NCI-H2171 treated with DMSO at 0.1 percent for 48 hours (cell line): ENCODE data around the gene CCT7.
"Not testable (repeated sequence)": the region's sequence is repeated elsewhere in the genome, so short reads cannot be mapped to it uniquely, and the experiment has no call there.

Source experiments
- DNase-seq: peaks from one replicate; lab custom pipeline; 2025; lab: John Stamatoyannopoulos, UW

CCT7 gene

DNA sequence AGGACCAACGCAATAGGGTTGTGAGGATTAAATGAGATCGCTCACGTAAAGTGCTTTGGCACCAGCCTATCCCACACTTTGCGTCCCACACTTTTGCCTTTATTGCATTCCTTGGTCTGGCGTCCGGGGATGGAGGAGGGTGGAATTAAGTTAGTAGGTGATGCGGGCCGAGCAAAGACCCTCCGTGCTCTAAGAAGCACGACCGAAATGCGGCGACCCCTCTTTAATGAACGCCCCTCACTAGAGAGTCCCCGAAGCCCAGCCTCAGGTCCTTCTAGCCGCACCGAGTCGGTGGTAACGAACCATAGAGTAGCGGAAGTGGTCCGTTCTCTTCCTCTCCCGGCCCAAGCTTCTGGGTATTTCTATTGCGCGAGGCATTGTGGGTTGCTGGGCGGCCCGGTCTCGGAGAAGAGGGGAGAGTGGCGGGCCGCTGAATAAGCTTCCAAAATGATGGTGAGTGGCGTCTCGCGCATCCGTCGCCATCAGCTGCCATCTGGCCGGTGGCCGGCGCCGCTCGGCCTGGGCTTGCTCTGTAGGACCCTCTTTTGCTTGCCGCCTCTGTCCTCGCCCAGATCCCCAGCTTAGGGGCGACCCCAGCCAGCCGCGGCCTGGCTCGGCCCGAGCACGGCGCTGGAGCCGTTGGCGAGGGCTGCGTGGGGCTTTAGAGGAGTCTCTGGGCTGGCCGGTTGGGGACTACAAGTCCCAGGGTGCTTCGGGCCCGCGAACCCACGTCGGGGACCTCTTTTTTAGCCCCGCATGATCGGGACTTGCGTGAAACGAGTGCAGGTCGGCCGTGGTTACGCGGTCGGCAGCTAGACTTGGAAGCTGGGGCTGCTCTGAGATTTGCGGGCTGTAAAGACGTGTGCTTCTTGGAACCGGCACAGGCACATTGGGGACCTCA is at the start of gene CCT7:
TSS of gene CCT7 (plus strand) at position 377 of the 901 bp plus-strand sequence. CDS start at position 448, 71 bp downstream.
- peak; percentile 94 for DNase-seq

DNA sequence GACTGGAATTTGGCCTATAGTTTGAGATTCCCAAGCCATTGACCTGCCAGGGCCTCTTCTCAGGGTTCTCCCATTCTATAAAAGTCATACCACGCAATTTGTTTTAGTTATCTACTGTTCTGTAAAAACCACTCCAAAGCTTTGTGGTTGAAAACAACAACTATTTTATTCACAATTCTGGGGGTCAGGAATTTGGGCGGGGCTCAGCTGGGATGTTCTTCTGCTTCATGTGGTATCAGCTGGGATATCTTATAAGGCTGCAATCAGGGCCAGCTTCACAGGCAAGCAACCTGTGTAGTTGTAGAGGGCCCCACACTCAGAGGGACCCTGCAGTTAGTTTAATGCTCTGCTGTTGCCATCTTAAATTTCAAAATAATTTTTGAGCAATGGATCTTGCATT is 48.1 kb upstream of the CCT7 start:
- DNase-seq, result no peak

DNA sequence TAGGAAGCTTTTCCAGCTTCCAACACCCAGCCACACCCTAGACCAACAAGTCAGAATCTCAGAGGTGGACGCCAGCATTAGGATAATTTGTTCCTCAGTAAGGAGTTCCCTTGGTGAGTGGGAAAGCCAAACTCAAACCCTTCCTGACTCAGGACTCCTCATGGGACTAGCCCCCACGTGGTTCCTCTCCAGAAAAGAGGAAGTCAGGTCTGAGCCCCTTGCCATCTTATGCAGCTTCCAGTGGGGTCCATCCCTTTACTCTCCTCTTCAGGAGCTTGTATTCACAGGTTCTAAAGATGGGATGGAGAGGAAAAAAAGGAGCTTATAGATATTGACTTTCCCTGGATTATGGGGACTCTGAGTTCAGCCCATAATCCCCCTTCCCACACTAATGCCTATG is 46.6 kb upstream of the CCT7 start:
- no peak for DNase-seq

DNA sequence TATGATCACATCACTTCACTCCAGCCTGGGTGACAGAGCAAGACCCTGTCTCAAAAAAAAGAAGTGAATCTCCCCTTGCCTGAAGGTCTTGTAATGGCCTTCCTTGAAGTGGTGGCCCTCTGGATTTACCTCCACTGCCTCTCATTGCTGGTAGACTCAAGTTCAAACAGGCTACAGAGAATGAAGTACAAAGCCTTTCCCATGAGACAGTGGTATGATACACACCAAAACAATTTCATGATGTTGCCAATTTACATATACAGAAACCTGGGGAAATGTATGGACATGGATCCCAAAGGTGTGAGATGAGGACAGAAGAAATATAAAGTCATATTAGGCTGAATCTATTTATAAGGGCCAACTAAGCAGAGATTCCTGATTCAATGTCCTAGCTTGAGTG is 36.5 kb upstream of the CCT7 start:
- DNase-seq, result no peak

DNA sequence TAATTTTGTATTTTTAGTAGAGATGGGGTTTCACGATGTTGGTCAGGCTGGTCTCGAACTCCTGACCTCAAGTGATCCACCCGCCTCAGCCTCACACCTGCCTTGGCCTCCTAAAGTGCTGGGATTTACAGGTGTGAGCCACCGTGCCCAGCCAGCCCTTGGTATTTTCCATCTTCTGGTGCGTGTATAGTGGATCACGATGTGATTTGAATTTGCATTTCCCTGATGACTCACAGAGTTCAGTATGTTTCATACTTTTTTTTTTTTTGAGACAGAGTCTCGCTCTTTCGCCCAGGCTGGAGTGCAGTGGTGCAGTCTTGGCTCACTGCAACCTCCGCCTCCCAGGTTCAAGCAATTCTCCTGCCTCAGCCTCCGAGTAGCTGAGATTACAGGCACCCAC is 33.8 kb upstream of the CCT7 start:
- not testable (repeated sequence) for DNase-seq

DNA sequence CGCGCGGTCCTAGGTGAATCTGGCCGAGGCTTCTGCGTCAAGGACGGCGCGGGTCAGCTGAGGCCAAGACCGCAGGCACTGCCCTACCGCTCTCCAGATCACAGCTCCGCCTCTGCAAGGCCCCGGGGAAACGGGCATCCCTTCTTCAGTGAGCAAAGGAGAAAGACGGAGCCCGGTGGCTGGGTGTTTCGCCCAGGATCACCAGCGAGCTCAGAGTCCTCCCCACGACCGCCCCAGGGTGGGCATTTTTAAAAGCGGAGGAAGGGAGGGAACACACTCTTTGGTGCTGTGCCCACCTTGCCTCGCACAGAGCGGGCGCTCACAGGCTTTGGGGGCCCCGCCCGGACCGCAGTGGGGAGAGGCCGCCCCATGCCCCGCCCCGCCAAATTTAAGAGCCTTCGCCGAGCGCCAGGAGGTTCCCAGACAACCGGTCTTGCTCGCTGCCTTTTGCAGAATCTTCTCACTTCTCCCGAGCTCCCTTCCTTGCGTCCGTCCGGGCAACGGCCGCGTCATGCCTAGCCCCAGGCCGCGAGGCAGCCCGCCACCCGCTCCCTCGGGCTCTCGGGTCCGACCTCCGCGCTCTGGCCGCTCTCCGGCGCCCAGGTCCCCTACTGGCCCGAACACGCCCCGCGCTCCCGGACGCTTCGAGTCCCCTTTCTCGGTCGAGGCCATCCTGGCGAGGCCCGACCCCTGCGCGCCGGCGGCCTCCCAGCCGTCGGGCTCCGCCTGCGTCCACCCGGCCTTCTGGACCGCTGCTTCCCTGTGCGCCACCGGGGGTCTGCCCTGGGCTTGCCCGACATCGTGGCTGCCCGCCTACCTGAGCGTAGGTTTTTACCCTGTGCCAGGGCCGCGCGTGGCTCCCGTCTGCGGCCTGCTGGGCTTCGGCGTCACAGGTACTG is 31.7 kb upstream of the CCT7 start, which contains the start of gene NOTO:
TSS of gene NOTO (plus strand) at position 419 of the 899 bp plus-strand sequence. CDS start at position 512, 93 bp downstream.
- no peak for DNase-seq

DNA sequence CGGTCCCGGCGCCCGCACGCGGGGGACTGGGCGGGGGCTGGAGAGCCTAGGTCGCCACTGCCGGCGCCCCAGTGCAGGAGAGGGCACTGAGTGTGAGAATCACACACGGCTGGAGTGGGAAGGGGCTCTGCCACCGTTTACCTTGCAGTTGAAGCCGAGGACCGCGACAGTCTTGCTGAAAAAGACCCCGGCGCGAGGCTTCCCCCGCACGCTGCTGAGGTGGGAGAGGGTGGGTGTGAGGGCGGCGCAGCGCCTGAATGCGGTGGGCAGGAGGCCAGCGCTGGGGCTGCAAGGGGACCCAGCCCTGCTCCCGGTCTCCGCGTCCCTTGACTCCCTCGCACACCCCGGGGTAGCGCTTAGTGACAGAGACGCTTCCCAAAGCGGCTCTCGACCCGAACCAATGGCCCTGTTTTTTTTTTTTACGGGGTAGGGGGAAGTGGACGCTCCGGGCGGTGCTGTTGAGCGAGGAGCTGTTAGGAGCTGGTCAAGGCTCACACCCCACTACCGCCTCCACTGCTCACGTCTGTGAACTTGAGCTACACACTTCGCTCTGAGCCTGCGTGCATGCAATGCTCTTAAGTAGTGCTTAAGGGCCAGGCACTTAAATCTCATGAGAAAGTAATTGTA is 30.9 kb upstream of the CCT7 start:
- no peak for DNase-seq

DNA sequence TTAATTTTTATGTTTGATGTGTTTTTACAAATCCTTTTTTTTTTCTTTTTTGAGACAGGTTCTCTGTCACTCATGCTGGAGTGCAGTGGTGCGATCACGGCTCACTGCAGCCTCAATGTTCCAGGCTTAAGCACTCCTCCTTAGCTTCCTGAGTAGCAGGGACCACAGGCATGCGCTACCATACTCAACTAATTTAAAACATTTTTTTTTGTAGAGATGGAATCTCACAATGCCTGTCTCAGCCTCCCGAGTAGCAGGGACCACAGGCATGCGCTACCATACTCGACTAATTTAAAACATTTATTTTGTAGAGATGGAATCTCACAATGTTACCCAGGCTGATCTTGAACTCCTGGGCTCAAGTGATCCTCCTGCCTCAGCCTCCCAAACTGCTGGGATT is 28.5 kb upstream of the CCT7 start:
- no peak for DNase-seq

DNA sequence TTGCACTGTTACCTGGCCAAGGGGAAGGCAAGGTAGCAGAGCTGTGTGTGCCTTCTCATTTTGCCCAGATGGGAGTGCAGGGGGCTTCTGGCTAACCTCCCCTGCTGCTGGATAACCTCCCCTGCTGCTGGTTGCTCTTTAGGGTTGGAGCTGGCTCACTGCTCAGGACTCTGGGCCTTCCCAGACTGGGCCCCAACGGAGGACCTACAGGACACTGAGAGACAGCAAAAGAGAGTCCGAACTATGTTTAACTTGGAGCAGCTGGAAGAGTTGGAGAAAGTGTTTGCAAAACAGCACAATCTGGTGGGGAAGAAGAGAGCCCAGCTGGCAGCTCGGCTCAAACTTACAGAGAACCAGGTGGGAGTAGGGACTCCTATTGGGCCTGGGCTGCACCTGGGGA is 25.9 kb upstream of the CCT7 start:
- no peak for DNase-seq

DNA sequence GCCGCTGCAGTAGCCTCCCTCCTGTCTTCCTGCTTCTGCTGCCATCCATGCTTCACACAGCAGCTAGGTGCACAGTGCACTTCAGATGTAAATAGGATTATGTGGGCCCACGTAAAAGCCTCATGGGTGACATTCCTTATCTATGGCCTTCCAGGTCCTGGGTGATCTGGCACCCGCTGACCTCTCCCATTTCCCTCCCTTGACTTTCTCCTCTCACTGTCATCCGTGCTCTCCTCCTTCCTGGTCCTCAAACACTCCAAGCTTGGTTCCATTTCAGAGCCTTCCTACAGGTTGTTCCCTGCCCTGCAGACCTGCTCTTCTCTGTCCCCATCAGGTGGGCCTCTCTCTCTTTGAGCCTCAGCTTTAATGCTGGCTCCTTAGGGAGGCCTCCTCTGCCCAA is 24.1 kb upstream of the CCT7 start:
- DNase-seq, result no peak

DNA sequence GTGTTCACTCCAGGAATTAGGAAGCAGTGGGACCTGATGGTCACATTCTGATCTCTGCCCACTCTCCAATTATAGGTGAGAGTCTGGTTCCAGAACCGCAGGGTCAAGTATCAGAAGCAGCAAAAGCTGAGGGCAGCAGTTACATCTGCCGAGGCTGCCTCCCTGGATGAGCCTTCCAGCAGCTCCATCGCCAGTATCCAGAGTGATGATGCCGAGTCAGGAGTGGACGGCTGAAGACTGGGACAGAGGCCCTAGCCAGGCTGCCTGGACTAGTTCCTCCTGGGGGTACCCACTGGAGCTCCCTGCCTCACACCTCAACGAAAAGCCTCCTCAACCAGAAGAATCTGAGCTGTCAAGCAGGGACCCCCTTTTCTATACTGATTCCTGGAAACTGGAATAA is 23.4 kb upstream of the CCT7 start:
- no peak for DNase-seq

DNA sequence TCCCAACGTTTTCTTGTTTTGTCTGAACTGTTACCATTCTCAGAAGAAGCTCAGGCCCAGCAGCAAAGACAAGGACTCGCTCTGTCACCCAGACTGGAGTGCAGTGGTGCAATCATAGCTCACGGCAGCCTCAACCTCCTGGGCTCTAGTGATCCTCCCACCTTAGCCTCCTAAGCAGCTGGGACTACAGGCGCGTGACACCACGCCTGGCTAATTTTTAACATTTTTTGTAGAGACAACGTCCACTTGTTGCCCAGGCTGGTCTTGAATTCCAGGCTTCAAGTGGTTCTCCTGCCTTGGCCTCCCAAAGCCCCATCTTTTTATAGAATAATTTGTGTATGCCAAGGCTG is 22.0 kb upstream of the CCT7 start:
- DNase-seq, result no peak

DNA sequence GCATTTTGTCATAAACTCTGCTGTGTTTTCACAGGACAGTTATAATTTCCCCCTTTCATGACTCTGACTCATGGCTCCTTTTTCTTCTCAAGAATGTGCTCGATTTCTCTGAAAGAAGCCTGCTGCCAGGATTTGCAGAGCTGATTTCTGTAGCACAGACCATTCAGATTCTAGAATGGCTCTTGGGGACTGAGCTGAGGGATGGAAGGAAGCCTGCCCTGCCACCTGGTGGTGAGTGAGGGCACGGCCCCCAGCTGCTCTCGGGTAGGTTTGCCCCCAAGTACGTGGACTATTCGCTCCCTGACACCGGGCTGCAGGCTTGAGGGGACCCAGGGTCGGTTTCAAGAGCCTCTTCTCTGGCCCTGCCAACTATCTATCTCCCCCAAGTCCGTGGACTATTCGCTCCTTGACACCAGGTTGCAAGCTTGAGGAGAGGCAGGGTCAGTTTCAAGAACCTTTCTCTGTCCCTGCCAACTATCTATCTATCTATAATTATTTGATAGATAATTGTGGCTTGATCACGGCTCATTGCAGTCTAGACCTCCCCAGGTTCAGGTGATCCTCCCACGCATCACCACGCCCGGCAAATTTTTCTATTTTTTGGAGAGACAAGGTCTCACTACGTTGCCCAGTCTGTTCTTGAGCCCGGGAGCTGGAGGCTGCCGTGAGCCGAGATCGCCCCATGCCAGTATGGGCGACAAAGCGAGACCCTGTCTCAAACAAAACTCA is 21.5 kb upstream of the CCT7 start:
- peak; percentile 73 for DNase-seq

DNA sequence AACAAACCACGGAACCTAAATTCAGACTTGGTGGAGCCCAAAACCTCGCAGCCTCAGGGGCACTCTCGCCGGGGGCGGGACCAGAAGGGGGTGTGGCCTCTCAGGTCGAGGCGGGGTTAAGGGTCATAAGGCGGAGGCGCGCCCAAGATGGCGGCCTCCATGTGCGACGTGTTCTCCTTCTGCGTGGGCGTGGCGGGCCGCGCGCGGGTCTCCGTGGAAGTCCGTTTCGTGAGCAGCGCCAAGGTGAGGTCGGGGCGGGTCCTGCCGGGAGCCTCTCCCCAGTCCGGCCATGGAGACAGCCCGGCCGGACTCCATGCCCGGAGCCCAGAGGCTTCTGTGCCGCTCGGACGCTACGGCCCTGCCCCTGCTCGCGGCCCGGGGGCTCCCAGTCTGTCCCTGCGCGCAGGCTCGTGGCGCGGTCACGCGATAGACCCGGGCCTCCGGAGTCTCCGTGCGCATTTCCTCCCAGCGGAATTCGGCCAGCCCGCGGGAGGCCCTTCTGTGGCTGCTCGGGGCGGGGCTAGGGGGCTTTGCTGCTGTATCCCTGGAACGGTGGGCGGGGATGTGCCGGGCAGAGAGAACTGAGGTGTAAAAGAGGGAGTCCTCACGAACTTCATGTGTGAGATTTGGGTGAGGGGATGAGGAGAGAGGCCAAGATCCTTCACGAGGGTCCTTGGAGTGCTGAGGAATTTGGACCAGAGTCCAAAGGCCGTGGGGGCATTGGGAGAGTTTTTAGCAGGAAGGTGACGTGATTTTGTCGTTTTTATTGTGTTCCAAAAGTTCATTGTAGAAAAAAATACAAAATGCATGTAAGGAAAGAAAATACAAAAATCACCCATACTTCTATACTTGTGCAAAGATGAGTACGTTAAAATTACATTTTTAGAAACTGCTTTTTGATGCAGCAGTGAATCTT is 19.7 kb upstream of the CCT7 start, which contains the start of gene SMYD5:
TSS of gene SMYD5 (plus strand) at position 126 of the 916 bp plus-strand sequence. CDS start at position 148, 22 bp downstream.
- DNase-seq, result peak; percentile 84

DNA sequence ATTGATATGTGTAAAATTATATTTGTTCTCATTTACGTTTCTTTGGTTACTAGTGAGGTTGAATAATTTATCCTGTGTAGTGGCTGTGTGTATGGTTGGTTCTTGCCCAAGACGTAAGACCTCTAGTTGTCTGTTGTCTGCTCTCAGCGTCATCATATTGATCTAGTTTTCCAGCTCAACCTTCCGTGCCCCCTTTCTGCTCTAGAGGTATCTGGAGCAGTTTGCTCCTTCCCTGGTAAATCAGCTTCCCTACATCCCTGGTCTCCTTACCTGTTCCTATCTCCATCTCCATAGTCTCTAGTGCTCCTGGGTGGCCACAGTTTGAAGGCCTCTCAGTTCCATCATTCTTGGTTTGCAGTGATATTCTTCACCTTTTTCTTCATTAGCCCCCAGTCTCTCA is 18.9 kb upstream of the CCT7 start:
- no peak for DNase-seq

DNA sequence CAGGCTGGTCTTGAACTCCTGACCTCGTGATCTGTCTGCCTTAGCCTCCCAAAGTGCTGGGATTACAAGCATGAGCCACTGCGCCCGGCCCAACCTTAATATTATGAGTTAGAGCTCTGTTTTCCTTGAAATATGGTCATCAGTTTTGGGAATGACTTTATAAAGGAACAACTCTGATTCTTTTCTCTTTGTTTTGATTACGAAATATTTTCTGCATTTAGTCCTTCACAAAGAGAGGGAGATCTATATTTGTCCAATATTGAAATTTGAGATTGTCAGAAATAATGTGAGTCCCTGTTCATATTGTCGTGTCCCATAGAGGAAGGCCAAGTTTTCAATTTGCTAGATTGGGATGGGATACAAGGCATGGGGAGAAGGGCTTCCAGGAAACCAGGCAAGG is 16.9 kb upstream of the CCT7 start:
- DNase-seq, result no peak

DNA sequence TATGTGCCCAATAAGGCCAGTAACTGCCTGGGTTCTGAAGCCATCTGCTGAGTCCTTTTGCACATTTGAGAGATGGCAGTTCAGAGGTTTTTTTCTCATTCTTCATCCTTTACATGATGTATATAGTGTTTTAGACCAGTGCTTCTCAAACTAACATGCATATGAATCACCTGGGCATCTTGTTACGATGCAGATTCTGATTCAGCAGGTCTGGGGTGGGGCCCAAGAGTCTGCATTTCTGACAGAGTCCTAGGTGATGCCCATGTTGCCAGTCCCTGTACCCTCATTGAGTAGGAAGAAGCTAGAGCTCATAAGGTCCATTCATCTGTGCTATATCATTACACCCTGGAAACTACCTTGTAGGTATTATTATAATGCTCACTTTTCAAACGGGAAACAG is 16.3 kb upstream of the CCT7 start:
- DNase-seq, result no peak

DNA sequence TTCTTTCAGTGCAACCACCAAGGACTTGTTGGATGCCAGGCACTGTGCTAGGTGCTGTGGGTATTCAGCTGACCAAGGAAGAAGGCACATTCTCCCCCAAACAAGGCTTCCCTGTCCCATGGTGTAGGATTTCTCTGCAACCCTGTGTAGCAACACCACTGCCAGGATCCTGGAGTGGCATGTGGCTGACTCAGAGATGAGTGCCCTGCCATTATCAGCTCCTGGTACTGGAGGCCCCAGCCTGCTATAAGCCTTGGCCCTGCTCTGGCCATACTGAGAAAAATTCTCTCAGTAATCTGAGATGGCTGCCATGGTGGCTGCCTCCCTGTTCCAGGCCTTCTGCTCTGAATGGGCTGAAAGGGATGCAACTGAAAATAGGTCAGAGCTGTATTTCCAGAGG is 15.8 kb upstream of the CCT7 start:
- DNase-seq, result no peak

DNA sequence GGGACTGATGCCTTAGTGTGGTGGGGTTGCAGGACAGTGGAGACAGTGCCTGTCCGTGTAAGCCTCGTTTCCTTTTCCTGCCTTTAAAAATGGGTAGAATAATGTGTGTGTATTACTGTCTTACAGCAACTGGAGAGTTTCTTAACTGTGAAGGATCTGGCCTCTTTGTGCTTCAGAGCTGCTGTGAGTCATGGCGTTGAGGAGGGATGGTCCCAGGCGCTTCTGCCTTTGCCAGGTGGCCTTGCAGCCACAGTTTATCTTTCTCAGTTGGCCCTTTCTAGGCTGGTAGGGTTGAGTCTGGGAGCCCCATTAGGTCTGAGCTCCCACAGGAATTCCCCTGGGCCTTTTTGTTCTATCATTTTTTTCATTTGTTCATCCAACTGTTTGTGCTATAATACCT is 10.3 kb upstream of the CCT7 start:
- DNase-seq, result no peak

DNA sequence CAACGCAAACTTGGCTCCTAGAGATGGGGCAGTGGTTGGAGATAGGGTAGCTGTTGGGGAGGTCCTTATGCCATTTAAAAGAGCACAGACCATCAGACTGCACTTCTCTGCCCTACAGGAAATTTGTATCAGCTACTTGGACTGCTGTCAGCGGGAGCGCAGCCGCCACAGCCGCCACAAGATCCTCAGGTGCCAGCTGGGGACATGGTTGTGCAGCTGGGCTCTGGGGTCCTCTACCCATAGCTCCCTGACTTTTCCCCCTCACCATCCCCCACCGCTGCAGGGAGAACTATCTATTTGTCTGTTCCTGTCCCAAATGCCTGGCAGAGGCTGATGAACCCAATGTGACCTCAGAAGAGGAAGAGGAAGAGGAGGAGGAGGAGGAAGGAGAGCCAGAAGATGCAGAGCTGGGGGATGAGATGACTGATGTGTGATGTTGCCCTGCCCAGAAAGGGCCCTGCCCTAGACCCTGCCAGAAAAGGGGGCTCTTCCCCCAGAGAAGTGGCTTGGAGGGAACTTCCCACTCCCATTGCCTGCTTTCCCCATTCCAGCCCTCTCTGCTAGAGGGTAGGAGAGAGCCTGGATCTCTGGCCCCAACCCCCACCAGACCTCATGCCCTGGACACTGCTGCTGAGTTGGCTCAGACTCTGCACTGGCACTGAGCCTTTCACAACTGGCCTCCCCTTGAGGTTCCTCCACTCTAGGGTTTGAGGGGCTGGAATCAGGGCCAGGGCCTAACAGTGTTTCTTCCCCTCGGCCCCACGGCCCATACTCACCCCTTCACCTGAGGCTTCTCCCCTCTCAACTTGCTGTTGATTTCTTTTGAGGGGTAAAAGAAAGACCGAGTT is 8.4 kb upstream of the CCT7 start:
- no peak for DNase-seq
